Cardiac septum (tissue), 1 donor: Measurements from ENCODE around the gene GABBR2. TPM values are rescaled to one million over a fixed set of nuclear protein-coding genes. Genes with fewer than 3 reads are reported as not detected.

Experiments used
- DNase-seq: peaks from one replicate; pipeline ENCODE4 v3.0.0-alpha.2; 2020; ENCODE audit warnings: low spot score
- intact Hi-C: fragments of 100-400 bp; cut with DNase I; formaldehyde crosslinking; loops from one replicate; pipeline ENCODE4 v1.14.0; 2022
- total RNA-seq: library from RNA; stranded (reverse); fragmentation: NEBNext Ultra II Directional; extraction: Animal tissue kit (Norgen Biotek cat#: 25700); gene quantifications from one replicate; pipeline ENCODE4 v1.2.1, GENCODE V29; 2021
- donor health status: DM: no; HTN: no; CAD: no.

The GABBR2 gene
- total RNA-seq, 1 donor from 2014 or later: 1.1 TPM

GRCh38 chr9:98724810-98725530, 16.2 kb upstream of the GABBR2 start:
- intact Hi-C loops: no loop called here
- no peak for DNase-seq

- intact Hi-C loops: no loop called here
- DNase-seq: no peak
Observed at GRCh38 chr9:98721643-98722042, 12.9 kb upstream of the GABBR2 start.

GRCh38 chr9:98720402-98720801, 11.7 kb upstream of the GABBR2 start:
- DNase-seq: no peak
- intact Hi-C loops: no loop called here

GRCh38 chr9:98719055-98719454, 10.3 kb upstream of the GABBR2 start:
- intact Hi-C loops: no loop called here

GRCh38 chr9:98714833-98715232, 6.1 kb upstream of the GABBR2 start:
- intact Hi-C loops: no loop called here
- no peak for DNase-seq

More at GRCh38 chr9:98719055-98719454, 10.3 kb upstream of the GABBR2 start:
- DNase-seq: no peak

GRCh38 chr9:98712987-98713386, 4.3 kb upstream of the GABBR2 start:
- no peak for DNase-seq
- intact Hi-C loops: no loop called here

GRCh38 chr9:98709968-98710965, 1.5 kb upstream of the GABBR2 start:
- intact Hi-C loops: loop anchor here (5.0 kb wide), 1 partner anchor 393 kb away; no protein-coding TSS in a partner anchor
- peak; percentile 24 for DNase-seq

GRCh38 chr9:98708103-98708932, 417 bp downstream of the GABBR2 start:
- no peak for DNase-seq
- intact Hi-C loops: loop anchor here (5.0 kb wide), 1 partner anchor 391 kb away; no protein-coding TSS in a partner anchor

GRCh38 chr9:98707166-98708102, 1.3 kb downstream of the GABBR2 start:
- intact Hi-C loops: loop anchor here (5.0 kb wide), 1 partner anchor 390 kb away; no protein-coding TSS in a partner anchor
- no peak for DNase-seq

GRCh38 chr9:98706651-98707165, 2.0 kb downstream of the GABBR2 start:
- no peak for DNase-seq
- intact Hi-C loops: loop anchor here (5.0 kb wide), 1 partner anchor 389 kb away; no protein-coding TSS in a partner anchor

- intact Hi-C loops: no loop called here
- no peak for DNase-seq
Observed at GRCh38 chr9:98702835-98703380, 5.8 kb downstream of the GABBR2 start.

GRCh38 chr9:98702340-98702739, 6.4 kb downstream of the GABBR2 start:
- intact Hi-C loops: no loop called here

GRCh38 chr9:98701576-98701975, 7.2 kb downstream of the GABBR2 start:
- intact Hi-C loops: no loop called here

More at GRCh38 chr9:98702340-98702739, 6.4 kb downstream of the GABBR2 start:
- DNase-seq: no peak

GRCh38 chr9:98700801-98701200, 7.9 kb downstream of the GABBR2 start:
- DNase-seq: no peak
- intact Hi-C loops: no loop called here

More at GRCh38 chr9:98701576-98701975, 7.2 kb downstream of the GABBR2 start:
- DNase-seq: no peak

GRCh38 chr9:98698856-98699255, 9.9 kb downstream of the GABBR2 start:
- DNase-seq: no peak
- intact Hi-C loops: no loop called here

- intact Hi-C loops: no loop called here
- no peak for DNase-seq
Observed at GRCh38 chr9:98694943-98695342, 13.8 kb downstream of the GABBR2 start.

GRCh38 chr9:98692392-98692791, 16.3 kb downstream of the GABBR2 start:
- intact Hi-C loops: no loop called here
- DNase-seq: peak; percentile 56

GRCh38 chr9:98691890-98692289, 16.8 kb downstream of the GABBR2 start:
- intact Hi-C loops: no loop called here
- DNase-seq: peak; percentile 49
